EH (cell line): ENCODE measurements around the gene GC.
"Not testable (repeated sequence)": the region's sequence is repeated elsewhere in the genome, so short reads cannot be mapped to it uniquely, and the experiment has no call there.

Experiments
- DNase-seq: peaks from one replicate; pipeline ENCODE4 v3.0.0-alpha.2; 2015; ENCODE audit warnings: low read depth

GC gene, protein sequence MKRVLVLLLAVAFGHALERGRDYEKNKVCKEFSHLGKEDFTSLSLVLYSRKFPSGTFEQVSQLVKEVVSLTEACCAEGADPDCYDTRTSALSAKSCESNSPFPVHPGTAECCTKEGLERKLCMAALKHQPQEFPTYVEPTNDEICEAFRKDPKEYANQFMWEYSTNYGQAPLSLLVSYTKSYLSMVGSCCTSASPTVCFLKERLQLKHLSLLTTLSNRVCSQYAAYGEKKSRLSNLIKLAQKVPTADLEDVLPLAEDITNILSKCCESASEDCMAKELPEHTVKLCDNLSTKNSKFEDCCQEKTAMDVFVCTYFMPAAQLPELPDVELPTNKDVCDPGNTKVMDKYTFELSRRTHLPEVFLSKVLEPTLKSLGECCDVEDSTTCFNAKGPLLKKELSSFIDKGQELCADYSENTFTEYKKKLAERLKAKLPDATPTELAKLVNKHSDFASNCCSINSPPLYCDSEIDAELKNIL

DNA sequence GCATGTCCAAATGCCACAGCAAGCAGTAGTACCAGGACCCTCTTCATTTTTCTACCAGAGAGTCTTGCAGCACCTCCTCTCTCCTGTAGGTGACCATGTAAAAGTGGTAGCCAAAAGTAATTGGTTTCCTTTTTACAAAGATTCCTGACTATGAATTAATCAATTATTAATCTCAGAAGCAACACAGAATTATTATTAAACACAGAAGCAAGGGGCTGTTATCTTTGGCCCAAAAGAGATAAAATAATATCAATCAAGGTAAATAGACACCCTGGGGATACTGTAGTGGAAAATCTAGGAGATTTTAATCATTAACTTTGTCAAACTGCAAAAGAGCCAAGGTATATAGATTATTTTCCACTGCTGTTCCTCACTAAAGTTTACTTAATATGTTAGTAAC is at the start of gene GC:
Gene GC (minus strand): TSS at position 108 of the 400 bp plus-strand sequence. CDS start 61 bp downstream, at position 47.
- DNase-seq, result no peak

DNA sequence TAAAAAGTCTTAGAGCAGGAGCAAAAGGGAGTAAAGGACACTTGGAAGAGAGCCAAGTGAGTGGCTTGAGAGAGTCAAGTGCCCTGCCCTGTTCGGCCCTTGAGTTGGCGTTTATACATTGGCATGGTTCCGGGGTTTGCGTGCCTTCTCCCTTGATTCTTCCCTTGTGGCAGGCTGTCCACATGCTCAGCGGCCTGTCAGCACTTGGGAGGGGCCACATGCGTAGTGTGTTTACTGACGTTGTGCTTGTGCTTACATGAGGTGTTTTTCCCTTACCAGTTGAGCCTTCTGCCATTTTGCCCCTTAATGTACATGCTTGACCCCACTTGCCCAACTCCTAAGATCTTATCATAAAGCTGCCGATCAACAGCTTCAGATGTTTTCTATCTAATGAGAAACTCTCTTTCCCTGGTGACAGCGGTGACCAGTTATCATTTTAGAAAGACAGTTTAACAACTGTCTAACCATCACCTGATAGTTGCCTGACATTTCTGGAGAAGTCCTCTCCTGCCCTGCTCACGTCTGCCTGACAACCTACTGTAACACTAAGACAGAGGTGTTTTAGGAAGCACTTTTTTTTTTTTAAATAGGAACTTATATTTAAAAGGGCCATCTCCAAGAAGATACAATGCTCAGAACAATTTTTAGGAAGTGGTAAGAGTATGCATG is 49.5 kb upstream of the GC start:
- no peak for DNase-seq

DNA sequence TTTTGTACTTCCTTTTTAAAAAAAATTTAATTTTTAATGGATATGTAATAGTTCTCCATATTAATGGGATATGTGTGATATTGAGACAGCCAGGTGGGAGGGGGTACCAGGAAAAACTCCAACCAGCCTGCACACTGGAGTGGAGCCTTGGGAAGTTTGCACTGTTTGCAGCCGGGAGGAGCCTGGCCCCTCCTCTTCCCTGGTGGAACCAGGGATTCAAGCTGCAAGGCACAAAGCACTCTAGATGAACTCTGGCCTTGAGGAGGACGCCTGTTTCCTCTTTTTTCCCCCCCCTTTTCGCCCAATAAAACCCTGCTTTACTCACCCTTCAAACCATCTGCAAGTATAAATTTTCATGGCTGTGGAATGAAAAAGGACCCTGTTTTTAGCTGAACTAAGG is 48.2 kb upstream of the GC start:
- no peak for DNase-seq

DNA sequence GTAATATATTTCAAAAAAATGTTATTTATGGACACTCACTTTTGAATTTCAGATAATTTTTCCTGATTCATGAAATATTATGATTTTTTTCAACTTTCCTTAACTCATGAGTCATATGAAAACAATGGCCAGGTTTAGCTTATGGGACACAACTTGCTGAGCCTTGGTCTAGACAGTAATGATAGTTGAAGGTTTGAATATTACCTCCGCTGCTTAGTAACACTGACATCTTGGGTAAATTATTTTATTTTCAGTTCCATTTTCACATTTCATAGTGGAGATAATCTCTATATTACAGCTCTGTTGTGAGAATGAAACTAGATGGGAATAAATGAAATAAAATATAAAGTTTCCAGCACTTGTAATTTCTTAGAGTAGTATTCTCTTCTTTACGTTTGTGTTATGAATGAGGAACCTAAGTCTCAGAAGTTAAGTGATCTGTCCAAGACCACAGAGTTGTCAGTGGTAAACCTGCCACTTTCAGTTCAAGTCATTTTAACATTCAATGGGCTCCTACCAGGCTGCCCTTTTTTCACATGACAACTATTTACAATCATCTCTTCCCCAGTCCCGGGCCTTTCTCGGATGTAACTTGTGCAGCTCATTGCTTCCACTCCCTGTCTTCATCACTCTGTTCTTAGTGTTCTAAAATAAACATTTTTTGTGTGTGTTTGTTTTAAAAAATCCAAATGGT is 46.8 kb upstream of the GC start:
- no peak for DNase-seq

DNA sequence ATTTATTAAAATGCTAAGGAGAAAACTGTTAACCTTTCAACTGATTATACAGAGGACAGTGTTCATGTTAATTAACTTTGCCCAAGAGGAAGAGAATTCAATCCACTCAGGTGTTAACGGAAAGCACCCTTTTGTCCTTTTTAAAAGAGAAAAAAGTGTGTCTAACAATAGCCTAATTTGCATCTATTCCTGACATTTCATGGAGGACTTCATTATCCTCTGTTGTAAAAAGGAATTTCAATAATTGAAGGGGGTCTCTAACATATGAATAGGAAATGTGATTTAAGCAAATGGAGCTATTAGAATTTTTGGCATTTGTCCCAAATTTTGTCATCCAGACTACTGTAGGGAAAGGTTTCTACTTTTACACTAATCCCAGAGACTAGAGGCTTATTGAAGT is 44.6 kb upstream of the GC start:
- DNase-seq, result no peak

DNA sequence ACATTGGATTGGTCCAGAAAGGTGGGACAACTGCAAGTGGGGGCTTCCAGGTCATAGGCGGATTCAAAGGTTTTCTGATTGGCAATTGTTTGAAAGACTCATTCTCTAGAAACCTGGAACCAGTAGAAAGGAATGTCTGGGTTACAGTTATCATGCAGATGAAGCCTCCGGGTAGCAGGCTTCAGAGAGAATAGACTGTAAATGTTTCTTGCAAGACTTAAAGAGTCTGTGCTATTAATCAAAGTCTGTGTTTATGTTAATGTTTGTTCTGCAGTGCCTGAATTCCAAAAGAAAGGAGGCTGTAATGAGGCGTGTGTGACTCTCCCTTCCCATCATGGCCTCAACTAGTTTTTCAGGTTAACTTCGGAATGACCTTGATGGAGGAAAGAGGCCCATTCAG is 43.9 kb upstream of the GC start:
- no peak for DNase-seq

DNA sequence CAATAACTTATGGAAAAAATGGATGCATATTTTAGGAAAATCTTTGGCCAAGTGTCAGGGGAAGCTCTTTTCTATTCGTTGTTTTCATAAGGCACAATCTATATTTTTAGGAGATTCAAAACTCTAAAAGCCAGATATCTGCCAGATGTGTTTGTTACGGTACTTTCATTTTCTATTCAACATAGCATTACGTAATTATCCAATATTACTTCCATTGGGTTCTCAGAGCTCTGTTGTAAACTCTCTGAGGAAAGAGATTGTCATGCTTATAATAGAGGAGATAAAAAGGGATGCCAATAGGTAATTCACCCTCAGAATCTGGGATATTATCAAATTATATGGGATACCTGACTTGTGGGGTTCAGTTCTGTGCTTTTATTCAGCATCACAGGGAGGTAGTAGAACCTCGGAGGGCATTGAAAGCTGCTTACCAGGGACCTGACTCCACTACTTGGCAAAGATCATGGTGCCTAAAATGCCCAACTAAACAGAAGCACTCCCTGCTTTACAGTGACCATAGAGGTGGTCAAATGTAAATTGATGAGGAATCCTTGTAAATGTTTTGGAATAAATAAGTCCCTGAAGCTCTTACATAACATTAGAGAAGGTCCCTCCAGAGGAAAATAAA is 32.9 kb upstream of the GC start:
- no peak for DNase-seq

DNA sequence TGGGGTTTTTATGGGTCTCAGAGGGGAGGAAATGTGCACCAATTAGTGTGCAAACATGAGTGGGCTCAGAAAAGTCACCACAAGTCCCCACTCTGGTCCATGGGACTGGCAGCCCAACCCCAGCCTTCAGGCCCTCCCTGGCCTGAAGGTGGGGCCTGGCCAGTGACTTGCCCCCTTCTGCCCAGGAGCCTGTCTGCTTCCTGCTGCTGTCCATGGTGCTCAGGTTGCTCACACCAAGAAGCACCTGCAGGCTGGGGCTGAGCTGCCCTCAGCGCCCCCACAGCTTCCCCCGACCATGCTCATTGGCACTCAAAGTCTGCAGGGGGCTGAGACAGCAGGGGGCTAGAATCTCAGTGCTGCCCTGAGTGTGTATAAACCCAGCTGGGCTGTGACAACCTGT is 30.6 kb upstream of the GC start:
- no peak for DNase-seq

DNA sequence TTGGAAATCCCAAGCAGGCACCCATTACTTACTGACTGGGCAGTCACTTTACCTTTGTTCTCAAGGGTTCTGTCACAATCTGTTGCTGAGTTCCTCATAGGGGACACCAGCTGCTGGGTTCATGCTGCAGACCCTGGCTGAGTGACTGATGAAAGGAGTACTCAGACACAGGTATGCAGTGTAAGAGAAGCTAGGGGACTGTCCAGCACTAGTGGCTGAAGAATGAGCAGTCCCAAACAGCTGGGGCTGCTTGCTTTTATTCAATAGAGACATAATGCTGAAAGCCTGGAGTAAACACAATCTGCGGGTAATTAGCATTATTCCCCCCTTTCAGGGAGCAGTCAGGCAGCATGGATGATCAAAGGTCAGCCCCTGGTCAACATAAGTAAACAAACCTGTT is 25.9 kb upstream of the GC start:
- DNase-seq, result not testable (repeated sequence)

DNA sequence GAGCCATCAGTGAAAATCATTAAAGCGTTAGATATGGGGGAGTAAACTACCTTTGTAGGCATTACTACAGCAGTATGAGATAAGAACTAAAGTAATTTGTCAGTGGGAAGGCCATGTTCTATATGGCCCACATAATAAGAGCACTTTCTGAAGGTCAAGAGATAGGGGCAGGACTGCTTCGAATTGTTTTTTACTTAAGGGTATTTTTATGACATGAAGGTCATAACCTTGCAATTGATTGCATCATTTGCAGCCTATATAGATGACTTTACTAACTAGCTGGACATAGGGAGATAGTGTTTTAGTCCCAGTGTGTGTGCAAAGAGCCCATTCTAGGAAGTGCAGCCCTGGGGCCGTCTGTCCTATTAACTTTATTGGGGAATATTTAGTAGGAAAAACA is 23.6 kb upstream of the GC start:
- no peak for DNase-seq

DNA sequence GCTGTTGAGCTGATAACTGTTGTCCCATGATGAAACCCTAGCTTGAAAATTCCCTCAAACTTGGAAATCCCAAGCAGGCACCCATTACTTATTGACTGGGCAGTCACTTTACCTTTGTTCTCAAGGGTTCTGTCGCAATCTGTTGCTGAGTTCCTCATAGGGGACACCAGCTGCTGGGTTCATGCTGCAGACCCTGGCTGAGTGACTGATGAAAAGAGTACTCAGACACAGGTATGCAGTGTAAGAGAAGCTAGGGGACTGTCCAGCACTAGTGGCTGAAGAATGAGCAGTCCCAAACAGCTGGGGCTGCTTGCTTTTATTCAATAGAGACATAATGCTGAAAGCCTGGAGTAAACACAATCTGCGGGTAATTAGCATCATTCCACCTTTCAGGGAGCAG is 21.4 kb upstream of the GC start:
- DNase-seq, result not testable (repeated sequence)

DNA sequence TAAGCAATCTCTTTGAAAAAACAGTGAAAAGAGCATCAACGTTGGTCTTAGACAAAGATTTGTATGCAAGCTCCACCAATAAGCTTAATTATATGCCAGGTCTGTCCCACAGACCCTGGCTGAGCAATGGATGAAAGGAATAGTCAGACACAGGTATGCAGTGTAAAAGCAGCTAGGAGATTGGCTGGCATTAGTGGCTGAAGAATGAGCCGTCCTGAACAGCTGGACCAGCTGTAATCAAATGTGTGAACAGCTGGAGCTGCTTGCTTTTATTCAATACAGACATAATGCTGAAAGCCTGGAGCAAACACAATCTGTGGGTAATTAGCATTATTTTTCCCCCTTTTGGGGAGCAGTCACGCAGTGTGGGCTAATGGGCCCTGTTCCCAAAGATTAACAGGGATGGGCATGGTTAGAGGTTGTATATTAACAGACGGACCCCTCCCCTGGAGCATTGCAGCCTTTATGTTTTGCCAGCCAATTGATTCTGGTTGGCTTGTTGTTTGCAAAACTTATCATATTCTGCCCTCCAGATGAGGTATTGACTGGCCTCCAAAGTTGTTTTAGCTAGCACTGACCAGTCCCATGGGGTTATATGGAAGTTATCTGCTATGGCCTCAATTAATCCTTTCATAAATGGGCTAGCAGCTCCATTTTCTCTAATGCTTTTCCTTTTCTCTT is 20.3 kb upstream of the GC start:
- not testable (repeated sequence) for DNase-seq

DNA sequence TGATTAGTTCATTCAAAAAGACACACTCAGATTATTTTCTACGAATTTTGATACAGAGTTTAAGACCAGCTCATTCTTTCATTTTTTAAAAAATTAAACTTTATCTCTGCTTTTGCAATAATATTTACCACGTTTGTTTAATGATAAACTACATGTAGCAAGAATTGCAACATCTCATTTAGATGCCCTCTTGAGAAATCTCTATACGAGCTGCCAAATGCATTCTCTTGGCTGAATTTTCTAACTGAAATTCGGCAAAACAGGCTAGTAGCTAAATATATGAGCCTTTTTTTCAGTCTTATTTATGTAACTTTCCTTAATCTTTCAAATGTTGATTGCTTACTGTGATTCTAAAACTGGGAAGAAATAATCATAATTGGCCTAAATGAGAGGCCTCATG is 2.1 kb upstream of the GC start:
- DNase-seq, result no peak

DNA sequence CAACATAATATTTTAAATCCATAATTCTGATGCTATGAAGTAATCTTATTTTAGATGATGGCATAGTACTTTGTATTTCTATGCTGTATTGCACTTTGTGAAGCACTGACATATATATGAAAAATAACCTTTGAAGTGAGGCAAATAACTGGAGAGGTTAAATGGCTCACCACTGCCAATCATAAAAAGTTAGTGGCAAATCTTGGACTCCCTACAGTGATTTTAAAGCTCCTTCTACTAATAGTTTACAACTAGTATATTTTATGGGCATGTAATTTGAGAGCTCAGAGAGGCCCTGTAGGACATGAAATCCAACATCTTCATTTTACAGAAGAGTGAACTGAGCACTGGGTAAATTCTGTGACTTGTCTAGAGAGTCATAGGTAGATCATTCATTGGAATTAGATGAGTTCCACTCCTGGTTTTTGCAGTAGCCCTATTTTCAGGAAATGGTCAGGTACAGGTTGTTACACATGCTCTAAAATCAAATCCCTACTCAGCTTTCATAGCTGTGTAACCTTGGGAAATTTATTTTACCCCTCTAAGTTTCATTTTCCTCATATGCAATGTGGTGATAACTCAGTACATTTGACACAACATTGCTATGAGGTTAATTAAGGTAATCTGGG is 804 bp upstream of the GC start:
- DNase-seq, result no peak

DNA sequence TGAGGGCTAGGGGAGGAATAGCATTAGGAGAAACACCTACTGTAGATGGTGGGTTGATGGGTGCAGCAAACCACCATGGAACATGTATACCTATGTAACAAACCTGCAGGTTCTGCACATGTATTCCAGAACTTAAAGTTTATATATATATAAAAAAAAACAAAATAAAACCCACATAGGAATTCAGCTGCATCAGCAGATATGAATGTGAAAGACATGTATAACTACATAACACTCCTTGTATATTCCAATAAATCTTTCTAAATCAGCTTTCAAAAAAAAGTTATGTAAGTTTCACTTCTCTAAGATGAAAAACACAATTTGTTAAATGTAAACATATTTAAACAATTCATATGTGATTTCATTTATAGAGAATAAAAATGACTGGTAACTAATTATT is 6.0 kb downstream of the GC start:
- no peak for DNase-seq

DNA sequence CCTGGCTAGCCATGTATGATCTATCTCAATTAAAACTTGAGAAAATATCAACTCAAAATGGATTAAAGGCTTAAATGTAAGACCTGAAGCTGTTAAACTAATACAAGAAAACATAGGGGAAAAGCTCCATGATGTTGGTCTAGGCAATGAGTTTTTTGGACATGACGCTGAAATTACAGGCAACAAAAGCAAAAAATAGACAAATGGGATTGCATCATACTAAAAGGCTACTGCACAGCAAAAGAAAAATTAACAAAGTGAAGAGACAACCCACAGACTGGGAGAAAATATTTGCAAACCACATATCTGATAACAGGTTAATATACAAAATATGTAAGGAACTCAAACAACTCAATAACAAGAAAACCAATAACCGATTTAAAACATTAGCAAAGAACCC is 8.4 kb downstream of the GC start:
- DNase-seq, result no peak

DNA sequence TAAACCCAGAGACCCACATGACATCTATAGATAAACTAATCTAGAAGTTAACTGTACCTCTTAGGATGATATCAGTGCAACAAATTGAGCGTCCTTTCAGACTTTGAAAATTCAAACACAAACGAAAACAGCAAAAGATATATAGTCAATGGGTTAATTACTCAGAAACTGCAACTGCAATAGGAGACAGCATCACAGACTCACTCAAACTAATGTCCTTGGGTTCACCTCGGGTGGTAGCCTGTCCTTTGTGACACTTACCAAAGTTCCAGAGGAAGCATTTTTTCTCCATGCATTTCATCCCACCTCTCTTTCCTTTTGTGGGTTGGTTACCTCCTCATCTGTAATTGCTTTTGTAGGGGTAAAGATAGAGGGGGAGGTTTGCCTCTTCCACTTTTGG is 9.7 kb downstream of the GC start:
- DNase-seq, result no peak

DNA sequence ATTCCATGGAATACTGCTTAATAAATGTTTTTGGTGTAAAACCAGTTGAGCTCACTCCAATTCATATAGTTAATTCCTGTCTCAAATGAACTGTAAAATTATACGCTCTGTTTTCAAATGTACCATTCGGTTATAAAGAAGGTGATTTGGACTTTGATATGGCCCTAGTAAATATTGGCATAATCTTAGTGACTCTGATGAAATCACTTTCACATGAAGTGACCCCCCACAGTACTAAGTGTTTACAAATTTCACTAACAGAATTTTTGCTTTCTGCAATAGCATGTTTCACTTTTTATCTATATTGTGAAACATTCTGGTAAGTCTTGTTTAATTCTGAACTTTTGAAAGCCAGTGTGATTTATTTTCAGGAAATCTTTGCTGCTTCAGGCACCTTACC is 10.9 kb downstream of the GC start:
- DNase-seq, result no peak

DNA sequence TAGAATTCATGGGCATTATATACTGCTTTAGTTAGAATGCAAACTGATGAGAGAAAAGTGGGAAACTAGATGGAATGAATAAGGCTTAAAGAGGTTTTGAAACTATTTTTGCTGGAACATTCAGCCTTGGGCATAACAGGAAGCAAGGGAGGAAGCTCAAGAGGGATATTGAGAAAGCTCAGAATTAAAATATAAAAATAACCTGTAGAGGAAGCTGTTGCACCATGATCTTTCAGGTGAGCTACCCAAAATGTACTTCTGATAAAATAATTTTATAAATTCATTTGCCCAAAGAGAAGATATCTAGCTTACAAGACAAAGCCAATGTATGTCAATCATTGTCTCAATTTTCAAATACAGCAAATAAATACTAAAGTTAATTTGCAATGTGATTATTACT is 11.3 kb downstream of the GC start:
- no peak for DNase-seq

DNA sequence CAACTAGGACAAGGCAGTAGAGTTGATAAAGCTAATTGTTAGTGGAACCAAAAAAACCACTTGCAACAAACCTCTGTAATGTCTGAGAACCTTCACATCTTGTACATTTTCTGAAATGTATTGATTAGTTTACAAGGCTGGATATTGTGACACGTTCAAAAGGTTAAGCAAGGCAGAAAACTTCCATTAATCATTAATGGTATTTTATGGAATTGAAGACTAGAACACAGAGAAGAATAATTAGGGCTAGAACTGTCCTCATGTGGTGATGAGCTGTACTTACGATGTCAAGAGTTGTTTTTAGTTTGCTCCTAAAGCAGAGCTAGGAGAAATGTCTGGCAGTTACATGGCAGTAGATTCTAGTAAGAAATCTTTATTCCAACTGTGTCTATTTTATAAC is 12.3 kb downstream of the GC start:
- DNase-seq, result no peak

DNA sequence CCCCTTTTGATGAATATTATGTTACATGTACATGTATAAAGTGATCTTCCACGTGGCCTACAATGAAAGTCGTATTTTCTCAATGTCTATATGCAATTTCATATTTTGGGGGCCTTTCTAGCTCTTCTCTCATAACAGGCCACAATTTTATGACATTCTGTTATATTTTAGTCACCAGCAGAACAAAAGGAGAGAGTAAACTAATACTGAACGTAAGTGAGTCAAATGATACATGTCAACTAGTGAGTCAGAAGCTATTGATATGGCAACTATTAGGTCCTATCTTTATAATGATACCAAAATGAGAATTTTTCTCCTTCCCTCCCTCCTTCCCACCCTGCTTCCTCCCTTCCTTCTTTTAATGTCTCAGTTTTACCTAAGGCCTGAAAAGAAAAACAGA is 14.4 kb downstream of the GC start:
- DNase-seq, result no peak

DNA sequence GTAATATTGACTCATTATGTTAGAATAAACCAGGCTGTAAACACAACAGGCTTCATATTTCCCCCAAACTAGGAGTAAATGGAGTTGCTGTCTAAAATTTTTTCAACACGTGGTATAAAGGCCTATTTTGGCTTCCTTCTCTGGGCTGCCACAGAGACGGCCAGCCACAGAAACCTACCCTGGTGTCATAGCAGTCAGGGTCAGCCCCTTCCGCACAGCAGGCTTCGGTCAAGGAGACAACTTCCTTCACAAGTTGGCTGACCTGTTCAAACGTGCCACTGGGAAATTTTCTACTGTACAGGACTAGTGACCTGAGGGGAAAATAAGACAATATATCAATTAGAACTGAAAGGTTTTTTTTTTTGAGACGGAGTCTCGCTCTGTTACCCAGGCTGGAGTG is 15.8 kb downstream of the GC start:
- DNase-seq, result no peak
